Measurements from ENCODE around the gene AKT3. TPM values are rescaled to one million over a fixed set of nuclear protein-coding genes. Genes with fewer than 3 reads are reported as not detected.
A peak's percentile ranks its signal among the peaks of the same experiment; 100 is the strongest.
"Not testable (repeated sequence)": the region's sequence is repeated elsewhere in the genome, so short reads cannot be mapped to it uniquely, and the experiment has no call there.

AKT3 gene
- total RNA-seq, 1 experiment from 2014 or later: 26.7 TPM

DNA sequence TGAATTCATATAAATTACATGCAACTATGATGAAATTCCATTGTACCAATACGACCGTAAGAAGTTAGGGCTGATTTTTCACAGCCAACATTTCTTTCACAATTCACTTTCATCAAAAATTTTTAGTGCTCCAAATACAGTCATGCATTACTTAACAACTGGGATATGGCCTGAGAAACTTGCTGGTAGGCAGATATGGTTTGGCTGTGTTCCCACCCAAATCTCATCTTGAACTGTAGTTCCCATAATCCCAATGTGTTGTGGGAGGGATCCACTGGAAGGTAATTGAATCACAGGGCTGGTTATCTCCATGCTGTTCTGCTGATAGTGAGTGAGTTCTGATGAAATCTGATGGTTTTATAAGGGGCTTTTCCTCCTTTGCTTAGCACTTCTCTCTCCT lies 244.4 kb downstream of the AKT3 start:
- DNase-seq (ENCODE audit: low read depth): no peak

DNA sequence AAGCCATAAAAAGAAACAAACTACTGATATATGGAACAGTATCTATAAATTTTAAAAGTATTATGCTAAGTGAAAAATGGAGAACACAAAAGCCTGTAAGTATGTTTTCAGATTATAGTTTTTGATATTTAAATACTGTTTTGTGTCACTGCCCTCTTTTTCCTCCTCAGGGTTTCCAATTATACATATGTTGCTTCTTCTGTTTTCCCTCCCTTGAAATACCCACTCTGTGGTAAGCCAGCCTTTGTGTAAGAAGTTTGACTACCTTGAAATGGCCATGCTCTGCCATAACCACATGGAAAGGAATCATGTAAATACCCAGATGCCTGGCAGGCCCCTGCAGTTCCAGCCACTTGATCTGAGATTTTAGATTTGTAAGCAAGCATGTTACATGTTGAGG lies 248.3 kb downstream of the AKT3 start:
- DNase-seq (ENCODE audit: low read depth): no peak

DNA sequence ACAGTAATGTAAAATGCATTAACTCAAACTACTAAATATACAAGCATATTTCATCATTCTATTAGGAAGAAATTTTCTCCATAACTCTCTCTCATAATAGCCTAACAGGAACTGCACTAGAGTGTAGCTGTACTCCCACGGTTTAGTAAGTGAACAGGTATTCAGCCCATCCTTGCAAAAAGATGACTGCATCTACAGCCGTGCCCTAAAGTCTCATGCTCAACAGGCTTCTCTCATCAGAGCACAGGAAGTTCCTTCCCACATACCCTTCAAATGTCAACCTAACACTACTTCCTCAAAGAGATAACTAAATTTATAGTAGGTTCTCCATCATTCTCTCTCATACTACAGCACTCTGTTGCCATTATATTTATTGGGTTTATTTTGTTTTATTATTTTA lies 251.6 kb downstream of the AKT3 start:
- DNase-seq (ENCODE audit: low read depth): peak; percentile 37

DNA sequence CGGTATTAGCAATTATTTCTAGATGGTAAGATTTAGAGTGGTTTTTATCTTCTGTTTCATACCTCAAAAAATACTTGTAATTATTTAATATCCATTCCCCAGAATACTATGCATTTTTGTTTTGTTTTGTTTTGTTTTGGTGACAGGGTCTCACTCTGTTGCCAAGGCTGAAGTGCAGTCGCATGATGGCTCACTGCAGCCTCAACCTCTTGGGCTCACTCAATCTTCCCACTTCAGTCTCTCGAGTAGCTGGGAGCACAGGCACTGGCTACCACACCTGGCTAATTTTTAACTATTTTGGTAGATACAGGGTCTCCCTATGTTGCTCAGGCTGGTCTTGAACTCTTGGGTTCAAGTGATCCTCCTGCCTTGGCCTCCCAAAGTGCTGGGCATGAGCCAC lies 252.7 kb downstream of the AKT3 start:
- no peak for DNase-seq (ENCODE audit: low read depth)

DNA sequence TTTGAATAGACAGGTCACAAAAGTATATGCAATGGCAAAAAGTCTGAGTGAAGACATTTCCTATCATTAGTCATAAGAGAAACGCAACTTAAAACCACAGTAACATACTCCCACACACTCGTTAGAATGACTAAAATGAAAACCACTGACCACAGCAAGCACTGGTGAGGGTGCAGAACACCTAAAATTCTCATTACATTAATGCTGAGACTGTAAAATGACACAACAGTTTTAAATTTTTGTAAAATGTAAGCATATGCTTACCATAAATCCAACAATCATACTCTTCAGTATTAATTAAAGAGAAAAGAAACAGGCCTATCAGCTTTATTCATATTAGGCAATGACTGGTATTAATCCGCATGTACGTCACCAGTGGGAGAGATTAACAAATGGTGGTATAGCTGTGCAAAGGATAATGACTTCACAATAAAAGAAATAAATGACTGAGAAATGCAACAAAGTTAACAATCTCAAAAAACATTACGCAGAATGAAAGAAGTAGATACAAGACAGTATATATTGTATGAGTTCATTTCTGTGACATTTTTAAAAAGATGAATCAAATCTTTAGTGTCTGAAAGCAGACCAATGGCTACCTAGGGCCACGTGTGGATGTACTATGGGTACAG lies 253.5 kb downstream of the AKT3 start:
- peak; percentile 84 for DNase-seq (ENCODE audit: low read depth)

DNA sequence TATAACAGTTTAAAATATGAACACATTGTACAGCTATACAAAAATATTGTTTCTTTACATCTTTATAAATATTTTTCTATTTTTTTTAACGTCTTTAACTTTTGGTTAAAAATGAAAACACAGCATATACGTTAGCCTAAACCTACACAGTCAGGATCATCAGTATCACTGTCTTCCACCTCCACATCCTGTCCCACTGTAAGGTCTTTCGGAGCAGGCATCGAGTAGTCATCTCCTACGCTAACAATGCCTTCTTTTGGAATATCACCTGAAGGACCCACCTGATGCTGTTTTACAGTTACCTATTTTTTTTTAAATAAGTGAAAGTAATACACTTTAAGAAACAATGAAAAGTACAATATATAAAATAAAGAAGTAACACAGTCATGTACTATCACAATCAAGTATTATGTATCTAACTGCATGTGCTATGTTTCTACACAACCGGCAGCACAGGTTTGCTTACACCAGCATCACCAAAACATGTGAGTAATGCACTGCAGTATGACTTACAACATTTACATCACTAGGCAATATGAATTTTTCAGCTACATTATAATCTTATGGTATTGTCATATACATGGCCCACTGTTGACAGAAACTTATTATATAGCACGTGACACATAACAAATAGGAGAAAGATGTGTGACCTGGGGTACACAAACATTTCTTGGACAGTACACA lies 254.4 kb downstream of the AKT3 start:
- DNase-seq (ENCODE audit: low read depth): no peak

DNA sequence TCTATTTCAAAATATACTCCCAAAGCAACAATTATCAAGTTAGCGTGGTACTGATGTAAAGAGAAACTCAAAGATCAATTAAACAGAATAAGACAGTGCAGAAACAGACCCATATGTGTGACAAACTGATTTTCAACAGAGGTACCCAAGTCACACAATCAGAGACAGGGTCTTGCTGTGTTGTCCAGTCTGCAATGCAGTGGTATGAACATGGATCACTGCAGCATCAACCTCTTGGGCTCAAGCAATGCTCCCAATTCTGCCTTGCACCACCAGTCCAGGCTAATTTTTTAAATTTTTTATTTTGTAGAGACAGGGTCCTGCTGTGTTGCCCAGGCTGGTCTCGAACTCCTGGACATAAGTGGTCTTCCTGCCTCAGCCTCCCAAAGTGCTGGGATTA lies 255.6 kb downstream of the AKT3 start:
- DNase-seq (ENCODE audit: low read depth): no peak

DNA sequence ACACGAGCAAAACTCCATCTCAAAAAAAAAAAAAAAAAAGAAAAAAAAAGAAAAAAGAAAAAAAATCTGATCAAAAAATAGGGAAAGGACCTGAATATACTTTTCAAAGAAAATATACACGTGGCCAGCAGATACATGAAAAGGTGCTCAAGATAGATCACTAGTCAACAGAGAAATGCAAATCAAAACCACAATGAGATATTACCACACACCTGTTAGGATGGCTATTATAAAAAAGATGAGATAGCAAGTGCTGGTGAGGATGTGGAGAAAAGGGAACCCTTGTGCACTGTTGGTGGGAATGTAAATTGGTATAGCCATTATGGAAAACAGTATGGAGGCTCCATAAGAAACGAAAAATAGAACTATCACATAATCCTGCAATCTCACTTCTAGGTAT lies 260.8 kb downstream of the AKT3 start:
- DNase-seq (ENCODE audit: low read depth): not testable (repeated sequence)

DNA sequence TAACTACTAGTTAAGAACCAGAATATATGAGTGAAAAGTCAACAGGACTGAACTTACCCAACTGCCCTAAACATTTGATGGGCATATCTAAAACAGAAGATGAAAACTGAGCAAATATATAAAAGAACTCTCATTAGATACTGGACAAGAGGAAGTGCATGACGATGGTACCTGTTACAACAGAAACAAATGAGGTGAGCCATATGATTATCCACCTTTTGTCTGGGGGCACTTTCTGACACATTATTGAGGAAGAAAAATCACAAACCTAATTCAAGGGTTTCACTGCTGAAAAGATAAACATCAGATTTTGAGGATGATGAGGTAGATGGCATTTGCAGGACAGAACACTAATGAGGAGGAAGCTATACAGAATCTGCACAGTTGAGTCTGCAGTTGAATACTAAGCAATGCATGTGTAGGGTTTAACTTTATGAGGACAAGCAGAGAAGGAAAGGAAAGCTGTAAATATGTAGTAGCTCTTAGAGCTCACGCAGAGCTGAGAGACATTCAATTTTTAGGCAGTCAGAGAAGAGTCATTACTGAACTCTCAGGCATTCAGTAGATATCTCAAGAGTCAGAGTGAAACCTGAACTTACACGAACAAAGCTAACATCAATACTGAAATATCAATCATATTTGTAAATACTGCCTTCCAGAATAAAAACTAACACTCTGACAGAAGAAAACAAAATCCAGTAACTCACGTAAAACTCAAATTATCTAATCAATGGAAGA lies 262.1 kb downstream of the AKT3 start:
- no peak for DNase-seq (ENCODE audit: low read depth)

DNA sequence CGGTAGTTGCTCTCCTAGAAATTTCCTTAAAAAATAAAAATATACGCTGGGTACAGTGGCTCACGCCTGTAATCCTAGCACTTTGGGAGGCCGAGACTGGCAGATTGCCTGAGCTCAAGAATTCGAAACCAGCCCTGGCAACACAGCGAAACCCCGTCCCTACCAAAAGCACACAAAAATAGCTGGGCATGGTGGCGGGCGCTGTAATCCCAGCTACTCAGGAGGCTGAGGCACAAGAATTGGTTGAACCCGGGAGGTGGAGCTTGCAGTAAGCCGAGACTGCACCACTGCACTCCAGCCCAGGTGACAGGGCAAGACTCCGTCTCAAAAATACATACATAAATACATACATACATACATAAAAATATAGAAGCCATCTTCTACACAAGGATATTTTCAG lies 262.8 kb downstream of the AKT3 start:
- no peak for DNase-seq (ENCODE audit: low read depth)

DNA sequence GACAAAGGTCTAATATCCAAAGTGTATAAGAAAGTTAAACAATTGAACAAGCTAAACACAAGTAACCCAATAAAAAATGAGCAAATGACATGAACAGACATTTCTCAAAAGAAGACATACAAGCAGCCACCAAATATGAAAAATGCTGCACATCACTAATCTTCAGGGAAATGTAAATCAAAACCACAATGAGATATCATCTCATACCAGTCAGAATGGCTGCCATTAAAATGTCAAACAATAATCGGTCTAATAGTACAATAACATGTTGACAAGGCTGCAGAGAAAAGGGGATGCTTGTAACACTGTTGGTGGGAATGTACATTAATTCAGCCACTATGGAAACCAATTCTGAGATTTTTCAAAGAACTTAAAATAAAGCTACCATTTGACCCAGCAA lies 264.1 kb downstream of the AKT3 start:
- no peak for DNase-seq (ENCODE audit: low read depth)

DNA sequence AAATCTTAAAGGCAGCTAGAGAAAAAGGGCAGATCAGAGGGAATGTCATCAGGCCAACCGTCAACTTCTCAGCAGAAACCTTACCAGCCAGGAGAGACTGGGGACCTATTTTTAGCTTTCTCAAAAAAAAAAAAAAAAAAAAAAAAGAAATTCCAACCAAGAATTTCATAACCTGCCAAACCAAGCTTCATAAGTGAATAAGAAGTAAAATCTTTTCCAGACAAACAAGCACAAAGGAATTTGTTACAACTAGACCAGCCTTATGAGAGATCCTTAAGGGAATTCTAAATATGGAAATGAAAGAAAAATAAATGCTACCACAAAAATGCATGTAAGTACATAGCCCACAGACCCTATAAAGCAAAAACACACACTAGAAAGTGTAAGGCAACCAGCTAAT lies 267.7 kb downstream of the AKT3 start:
- DNase-seq (ENCODE audit: low read depth): peak; percentile 16

DNA sequence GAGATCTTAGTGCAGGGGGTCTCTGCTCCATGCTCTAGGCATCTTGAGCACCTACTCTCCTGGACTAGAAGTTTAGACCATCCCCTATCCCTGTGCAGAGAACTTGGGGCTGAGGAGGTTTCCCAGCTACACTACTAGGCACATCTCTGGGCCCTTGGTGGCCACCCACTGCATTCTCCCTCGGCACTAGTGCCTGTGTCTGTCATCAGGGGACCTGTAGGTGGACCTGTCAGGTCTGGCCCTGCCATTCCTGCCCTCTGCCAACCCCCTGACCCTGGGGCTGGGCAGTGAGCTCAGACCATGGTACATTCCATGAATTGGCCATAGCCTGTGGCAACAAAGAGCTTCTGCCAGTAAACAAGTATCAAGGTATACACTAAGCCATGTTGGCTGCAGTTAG lies 269.1 kb downstream of the AKT3 start:
- DNase-seq (ENCODE audit: low read depth): no peak

DNA sequence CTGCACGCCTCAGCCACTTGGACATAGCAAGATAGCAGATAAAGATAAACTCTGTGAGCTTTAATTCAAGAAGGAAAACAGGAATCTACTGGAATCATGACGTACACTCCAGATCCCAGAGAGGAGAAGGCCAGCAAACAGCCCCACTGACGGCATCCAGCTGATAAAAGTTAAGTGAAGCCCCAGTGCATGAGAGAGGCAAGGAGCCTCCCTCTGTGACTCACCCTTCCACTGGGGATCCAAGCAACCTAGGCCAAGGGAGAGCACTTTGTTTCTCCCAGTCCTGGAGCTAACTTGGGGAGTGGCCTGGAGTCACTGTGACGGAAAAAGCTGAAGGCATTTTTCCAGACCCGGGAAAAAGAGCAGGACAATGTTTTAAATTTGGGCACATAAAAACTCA lies 270.0 kb downstream of the AKT3 start:
- DNase-seq (ENCODE audit: low read depth): peak; percentile 23

DNA sequence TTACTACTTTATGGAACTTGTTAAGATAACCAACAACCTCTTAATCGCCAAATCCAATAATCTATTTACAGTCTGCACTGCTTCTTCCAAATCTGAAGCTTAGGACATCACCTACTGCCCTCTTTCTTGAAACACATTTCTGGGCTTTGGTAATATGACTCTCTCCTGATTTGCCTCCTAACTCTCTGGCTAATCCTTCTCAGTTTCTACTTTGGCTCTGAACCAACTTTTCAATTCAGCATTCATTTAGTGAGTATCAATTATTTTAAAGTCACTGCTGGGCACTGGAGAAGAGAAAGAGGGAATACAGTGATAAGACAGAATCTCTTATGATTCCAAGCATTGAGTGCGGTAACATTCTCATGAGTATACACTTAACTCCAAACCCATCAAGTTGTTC lies 275.0 kb downstream of the AKT3 start:
- DNase-seq (ENCODE audit: low read depth): no peak

DNA sequence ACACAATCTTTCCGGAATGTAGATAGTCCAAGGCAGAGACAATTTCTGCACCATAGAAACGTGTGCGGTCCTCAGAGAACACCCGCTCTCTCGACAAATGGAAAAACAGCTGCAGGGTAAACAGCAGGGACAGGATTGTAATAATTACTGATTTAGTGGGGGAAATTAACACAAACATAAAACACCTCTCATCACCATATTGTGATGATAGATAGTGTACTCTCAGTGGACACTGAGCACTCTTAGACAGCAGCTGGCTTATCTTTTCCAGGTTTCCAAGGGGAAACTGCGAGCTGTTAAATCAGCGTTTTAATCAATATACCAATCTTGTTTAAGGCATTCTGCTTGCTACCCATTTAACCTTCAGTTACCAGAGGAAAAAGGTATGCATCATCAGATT lies 277.1 kb downstream of the AKT3 start:
- no peak for DNase-seq (ENCODE audit: low read depth)

DNA sequence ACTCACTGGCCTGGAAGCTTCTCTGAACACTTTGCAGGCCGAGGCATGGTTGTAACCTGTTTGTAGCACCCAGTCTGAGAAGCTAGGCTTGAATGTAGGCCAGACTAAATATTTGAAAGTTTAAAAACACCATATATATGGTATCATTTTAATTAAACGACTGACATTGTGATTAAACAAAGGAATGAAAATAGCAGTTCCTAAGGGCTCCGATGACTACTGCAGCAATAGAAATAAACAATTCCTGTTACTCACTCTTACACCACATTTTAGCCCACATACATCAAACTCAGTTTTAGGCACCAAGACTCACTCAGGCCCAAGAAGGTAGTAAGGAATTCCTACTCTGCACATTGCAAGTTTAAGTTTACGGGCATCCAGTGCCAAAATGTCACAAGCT lies 281.2 kb downstream of the AKT3 start:
- DNase-seq (ENCODE audit: low read depth): no peak

DNA sequence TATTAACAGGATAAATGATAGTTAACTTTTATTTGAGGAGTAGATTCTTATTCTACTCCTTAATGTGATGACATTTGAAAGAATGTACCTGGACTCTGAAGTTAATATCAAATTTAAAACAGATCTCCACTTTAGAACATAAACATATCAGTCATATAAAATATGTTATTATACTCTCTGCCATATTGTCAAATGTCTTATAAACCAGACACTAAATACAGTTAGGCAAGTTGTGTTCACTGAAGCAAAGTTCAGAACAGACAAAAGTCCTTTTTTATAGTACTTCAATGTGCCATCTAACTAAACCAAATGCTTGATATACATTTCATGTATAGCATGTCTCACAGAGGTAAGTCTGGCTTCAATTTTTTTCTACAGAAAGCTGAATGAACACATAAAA lies 285.2 kb downstream of the AKT3 start:
- DNase-seq (ENCODE audit: low read depth): no peak

DNA sequence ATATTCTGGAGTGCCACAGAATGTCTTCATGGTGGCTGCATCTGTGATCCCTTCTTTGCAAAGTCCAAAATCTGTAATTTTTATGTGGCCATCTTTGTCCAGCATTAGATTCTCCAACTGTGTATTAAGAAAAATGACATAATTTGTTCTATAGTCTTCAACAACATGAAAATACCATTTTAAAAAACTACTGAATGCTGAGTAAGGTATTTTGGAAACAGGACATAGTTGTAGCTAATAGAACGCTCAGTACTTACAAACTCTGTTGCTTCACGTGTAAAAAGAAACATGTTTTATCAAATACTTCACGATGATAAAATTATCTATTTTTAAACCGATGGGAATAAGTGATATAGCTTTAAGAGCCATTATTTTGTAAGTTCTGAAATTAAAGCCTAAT lies 286.3 kb downstream of the AKT3 start:
- no peak for DNase-seq (ENCODE audit: low read depth)

DNA sequence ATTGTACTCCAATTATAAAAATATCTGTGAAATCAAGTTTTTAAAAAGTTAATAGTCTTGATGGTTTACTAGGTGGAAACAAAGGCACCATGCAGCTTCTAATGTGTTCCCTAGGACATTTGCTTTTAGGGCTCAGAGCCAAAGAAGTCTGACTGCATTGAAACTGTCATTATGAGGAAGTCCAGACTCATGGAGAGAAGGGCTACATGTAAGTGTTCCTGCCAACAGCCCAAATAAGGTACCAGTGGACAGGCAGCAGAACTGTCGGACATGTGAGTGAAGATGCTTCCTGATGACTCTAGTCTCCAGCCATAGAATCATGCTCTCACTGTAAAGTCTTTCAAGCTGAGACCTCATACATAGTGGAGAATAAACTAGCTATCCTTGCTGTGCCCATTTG lies 287.6 kb downstream of the AKT3 start:
- DNase-seq (ENCODE audit: low read depth): no peak

DNA sequence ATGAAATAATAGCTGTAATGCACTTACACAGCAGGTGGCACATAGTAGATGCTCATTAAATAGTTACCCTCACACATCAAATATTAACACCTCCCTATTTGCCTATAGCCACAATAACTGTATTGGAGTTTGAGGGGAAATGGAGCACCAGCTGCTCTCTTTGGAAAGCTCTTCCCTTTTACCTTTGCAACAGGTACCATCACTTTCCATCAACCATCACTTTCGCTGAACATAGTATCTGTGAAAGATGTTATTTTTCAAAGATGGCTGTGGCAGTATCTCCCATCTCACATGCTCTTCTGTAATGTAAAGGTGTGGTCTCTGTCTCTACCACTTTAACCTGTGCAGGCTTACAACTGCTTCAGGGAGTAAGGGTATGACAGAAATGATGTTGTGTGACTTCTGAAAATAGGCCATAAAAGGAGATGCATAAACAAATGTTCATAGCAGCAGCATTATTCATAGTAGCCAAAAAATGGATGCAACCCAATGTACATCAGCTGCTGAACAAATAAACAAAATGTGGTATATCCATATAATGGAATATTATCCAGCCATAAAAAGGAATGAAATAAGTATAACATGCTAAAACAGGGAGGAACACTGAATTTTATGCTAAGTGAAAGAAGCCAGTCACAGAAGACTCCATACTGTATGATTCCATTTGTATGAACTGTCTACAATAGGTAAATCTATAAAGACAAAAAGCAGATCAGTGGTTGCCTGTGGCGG lies 288.3 kb downstream of the AKT3 start:
- DNase-seq (ENCODE audit: low read depth): no peak

DNA sequence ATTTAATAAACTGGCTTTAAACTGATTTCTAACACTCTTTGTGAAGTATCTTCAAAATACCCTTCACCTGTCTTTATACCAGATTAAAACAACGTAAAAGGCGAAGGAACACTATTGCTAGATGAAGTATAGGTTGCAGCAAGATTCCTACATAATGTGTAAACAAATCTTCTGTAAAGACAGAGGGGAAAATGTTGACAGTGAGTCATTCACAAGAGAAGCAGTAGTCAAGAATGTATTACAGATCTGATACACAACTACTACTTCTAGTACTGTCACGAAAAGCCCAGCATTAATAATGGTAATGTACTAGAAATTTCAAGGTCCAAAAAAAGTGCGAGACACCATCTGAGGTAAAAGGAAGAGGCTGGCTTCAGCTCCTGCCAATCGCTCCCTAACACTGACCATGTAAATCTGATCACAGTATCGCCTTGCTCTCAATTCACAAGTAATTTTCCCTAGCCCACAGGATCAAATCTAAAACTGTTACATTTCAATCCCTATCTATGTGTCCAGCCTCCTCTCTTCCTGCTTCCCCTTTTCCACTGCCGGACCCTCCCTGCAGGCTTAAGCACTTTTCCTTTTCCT lies 290.4 kb downstream of the AKT3 start:
- peak; percentile 4 for DNase-seq (ENCODE audit: low read depth)

All from RPMI7951 (cell line).